ENCODE results near the gene SERPINA1. TPM values are rescaled to one million over a fixed set of nuclear protein-coding genes. Genes with fewer than 3 reads are reported as not detected.

Gene SERPINA1
- total RNA-seq, 1 experiment from 2014 or later = not detected

DNA sequence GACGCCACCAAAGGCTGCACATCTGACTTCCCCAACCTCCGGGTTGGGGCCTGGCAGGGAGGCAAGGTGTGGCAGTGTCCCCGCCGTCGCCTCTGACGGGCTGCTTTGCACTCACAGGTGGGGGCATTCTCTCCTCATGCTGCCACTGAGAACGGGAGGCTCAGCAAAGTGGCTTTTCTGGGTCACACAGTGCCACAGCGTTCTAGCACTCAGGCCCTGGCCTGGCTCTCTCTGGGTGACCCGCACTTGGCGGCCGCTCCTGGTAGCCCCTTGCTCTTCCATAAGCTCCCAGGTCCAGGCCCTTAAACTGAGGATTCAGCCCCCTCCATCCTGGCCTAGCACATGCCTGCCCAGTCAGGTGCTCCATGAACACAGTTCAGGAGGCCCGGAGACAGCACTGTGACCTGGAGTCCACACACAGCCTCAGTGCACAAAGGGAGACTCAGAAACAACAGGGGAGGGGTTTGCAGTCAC, 25.2 kb downstream of the SERPINA1 start:
- no CpG with 5 or more reads among the region's 12 CpGs for WGBS (ENCODE audit: extremely low coverage, insufficient read length, low lambda C conversion rate)
- DNase-seq = peak; percentile 24
- H3K56ac ChIP-seq (ENCODE audit: insufficient read length, low read depth, low read length) = no peak overlapping the region

More for the DNA sequence above, 25.2 kb downstream of the SERPINA1 start:
- no peaks in the 10 kb centered on the region for H3K79me1 ChIP-seq (ENCODE audit: insufficient read depth, low read depth, low read length, poor library complexity, severe bottlenecking)
- H2AK5ac ChIP-seq (ENCODE audit: insufficient read length, low read length) = no peak overlapping the region
- no peak overlapping the region for H3K4ac ChIP-seq (ENCODE audit: low read depth, low read length)
- no peak overlapping the region for H2BK12ac ChIP-seq (ENCODE audit: insufficient read length, low read depth, low read length)
- Mint-ChIP-seq H3K36me3 (ENCODE audit: insufficient read depth in 1 of 3, low read depth in 3 of 3) (no peaks in the 10 kb centered on the region), H3K4me3 (no peak overlapping the region), H3K27me3 (ENCODE audit: low read depth) (no peaks in the 10 kb centered on the region; the same call in 1 of the 2 replicates), H3K4me1 (peaks cover 4 to 5% of the 10 kb centered on the region in 2 experiments; a peak in 2 of 4 replicates), H3K9me3 (no peaks in the 10 kb centered on the region; a peak in 1 of 5 replicates), H3K27ac (peak overlapping the region in 2 of 3 experiments; percentile 42 to 49; a peak in 2 of 7 replicates)
- no peak overlapping the region for H2BK5ac ChIP-seq (ENCODE audit: insufficient read length, low read length)
- H3K79me2 ChIP-seq (ENCODE audit: insufficient read depth, low read length) = no peaks in the 10 kb centered on the region
- H4K20me1 ChIP-seq (ENCODE audit: control insufficient read depth, insufficient read depth, insufficient read length) = no peaks in the 10 kb centered on the region
- no peak overlapping the region for H3K23ac ChIP-seq (ENCODE audit: insufficient read length, low read depth, low read length)
- H3K27ac ChIP-seq (ENCODE audit: insufficient read length, low read depth, low read length) = no peak overlapping the region
- H3K14ac ChIP-seq (ENCODE audit: insufficient read depth, low read length) = no peak overlapping the region
- H3K9me3 ChIP-seq (ENCODE audit: control insufficient read depth, low read depth, low read length) = no peaks in the 10 kb centered on the region
- H3K18ac ChIP-seq (ENCODE audit: insufficient read length, low read depth, low read length) = no peak overlapping the region
- no peak overlapping the region for H2BK120ac ChIP-seq (ENCODE audit: low read depth, low read length, poor library complexity, severe bottlenecking)
- no peak overlapping the region for H2BK20ac ChIP-seq (ENCODE audit: low read depth, low read length, poor library complexity, severe bottlenecking)
- H3K27me3 ChIP-seq (ENCODE audit: insufficient read depth, low read length) = no peaks in the 10 kb centered on the region
- no peaks in the 10 kb centered on the region for H3K23me2 ChIP-seq (ENCODE audit: insufficient read length, low read depth, low read length, poor library complexity, severe bottlenecking)
- H3K4me1 ChIP-seq (ENCODE audit: insufficient read depth, low read length) = no peaks in the 10 kb centered on the region
- H3K4me2 ChIP-seq (ENCODE audit: insufficient read depth, insufficient read length, low read length) = no peak overlapping the region
- no peak overlapping the region for H2AFZ ChIP-seq (ENCODE audit: low read length)
- no peak overlapping the region for H2BK15ac ChIP-seq (ENCODE audit: low read depth, low read length)
- H3T11ph ChIP-seq (ENCODE audit: low read length) = no peak overlapping the region
- H4K8ac ChIP-seq (replicated peaks; ENCODE audit: insufficient read length, low read depth, low read length) = no peak overlapping the region
- H3K9ac ChIP-seq (ENCODE audit: extremely low read depth, insufficient read length, low read length) = no peak overlapping the region
- no peak overlapping the region for H4K5ac ChIP-seq (ENCODE audit: insufficient read length, low read depth, low read length)
- no peak overlapping the region for H4K91ac ChIP-seq (ENCODE audit: insufficient read length, low read depth, low read length)
- TF ChIP-seq, protein P1, sequence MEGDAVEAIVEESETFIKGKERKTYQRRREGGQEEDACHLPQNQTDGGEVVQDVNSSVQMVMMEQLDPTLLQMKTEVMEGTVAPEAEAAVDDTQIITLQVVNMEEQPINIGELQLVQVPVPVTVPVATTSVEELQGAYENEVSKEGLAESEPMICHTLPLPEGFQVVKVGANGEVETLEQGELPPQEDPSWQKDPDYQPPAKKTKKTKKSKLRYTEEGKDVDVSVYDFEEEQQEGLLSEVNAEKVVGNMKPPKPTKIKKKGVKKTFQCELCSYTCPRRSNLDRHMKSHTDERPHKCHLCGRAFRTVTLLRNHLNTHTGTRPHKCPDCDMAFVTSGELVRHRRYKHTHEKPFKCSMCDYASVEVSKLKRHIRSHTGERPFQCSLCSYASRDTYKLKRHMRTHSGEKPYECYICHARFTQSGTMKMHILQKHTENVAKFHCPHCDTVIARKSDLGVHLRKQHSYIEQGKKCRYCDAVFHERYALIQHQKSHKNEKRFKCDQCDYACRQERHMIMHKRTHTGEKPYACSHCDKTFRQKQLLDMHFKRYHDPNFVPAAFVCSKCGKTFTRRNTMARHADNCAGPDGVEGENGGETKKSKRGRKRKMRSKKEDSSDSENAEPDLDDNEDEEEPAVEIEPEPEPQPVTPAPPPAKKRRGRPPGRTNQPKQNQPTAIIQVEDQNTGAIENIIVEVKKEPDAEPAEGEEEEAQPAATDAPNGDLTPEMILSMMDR (conservative IDR thresholded peaks at IDR 0.05) = no peak

Measured in H9 (cell line).